WI38 (cell line): ENCODE data around the gene LLGL1.

Source experiments
- H3K4me3 ChIP-seq: 2 replicates; pipeline ENCODE4 v1.5.1; 2011; ENCODE audit warnings: low read depth, mild to moderate bottlenecking, control low read depth, low read length
- TF ChIP-seq, protein P1 (sequence below): IDR thresholded peaks from 2 replicates; pipeline ENCODE4 v1.5.1; 2012; ENCODE audit warnings: low read depth, mild to moderate bottlenecking, control low read depth, low read length

Gene LLGL1

DNA sequence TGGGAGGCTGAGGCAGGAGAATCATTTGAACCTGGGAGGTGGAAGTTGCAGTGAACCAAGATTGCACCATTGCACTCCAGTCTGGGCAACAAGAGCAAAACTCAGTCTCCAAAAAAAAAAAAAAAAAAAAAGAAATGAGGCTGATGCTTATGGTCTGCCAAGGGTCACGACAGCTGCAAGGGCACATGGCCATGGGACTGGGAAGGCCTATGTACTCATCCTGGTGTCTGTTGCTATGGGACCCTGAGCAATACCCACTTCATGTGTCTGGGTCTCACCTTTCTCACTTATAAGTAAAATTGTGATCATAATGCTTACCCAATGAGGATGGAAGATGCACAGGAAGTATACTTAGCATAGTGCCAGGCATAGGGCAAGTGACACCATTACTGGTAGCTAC, 51.6 kb downstream of the LLGL1 start:
- H3K4me3 ChIP-seq: no peak overlapping the region
- TF ChIP-seq, protein P1, sequence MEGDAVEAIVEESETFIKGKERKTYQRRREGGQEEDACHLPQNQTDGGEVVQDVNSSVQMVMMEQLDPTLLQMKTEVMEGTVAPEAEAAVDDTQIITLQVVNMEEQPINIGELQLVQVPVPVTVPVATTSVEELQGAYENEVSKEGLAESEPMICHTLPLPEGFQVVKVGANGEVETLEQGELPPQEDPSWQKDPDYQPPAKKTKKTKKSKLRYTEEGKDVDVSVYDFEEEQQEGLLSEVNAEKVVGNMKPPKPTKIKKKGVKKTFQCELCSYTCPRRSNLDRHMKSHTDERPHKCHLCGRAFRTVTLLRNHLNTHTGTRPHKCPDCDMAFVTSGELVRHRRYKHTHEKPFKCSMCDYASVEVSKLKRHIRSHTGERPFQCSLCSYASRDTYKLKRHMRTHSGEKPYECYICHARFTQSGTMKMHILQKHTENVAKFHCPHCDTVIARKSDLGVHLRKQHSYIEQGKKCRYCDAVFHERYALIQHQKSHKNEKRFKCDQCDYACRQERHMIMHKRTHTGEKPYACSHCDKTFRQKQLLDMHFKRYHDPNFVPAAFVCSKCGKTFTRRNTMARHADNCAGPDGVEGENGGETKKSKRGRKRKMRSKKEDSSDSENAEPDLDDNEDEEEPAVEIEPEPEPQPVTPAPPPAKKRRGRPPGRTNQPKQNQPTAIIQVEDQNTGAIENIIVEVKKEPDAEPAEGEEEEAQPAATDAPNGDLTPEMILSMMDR: no peak

DNA sequence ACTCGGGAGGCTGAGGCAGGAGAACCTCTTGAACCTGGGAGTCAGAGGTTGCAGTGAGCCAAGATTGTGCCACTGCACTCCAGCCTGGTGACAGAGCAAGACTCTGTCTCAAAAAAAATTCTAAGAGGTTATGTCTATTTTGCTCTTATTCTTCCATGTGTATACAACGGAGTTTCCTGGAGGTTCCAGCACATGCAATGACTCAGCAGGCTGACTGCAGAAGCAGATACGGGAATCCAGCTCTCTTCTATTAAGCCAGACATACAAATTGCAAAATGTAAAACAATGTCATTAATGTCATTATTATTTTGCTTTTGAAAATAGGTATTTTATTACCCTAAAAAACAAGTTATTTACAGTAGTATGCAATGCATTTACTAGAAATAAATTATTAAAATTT, 53.4 kb downstream of the LLGL1 start:
- H3K4me3 ChIP-seq: no peak overlapping the region
- TF ChIP-seq, protein P1: no peak

DNA sequence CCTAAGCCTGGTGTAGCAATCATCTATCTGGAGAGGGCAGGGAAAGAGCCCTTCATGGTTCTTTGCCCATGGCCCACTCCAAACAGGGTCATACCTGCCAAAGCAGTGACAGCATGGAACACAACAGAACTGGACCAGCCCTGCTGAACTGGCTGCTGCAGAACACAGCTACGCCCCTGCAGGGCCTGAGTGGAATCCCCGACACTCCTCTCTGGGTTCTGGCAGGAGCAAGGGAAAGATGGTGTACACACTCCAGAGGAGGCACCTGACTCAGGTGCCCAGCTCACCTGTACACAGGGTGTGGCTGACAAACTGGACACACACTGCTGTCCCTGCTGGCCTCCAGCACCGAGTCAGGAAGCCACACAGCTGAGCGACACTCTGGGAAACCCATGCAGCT, 54.8 kb downstream of the LLGL1 start:
- TF ChIP-seq, protein P1: no peak

DNA sequence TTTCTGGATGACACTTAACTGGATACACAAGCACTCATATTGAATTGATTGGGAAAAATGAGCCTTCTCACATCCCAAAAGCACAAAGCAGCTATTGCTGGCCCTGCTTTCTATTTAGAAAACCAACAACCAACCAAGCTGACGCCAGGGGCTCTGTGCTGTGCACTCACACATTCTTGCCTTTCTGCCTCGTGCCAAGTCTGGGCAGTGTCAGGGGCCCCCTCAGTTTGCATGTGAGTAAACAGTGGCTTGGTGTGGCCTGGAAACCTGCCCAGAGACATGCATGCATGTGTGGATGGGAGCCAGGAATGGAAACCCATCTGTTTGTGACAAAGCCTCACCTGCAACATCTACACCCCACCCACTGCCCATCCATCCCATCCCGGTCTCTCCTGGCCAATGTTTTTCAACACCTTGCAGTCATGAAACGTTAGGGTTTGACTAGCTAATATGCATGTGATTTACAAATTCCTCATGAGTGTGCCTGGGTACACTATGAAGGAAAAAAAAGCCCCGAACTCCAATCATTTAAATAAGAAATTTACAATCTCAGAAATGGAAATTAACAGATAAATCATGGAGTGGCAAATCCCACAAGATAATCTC, 55.4 kb downstream of the LLGL1 start:
- TF ChIP-seq, protein P1: no peak

More for the DNA sequence above, 54.8 kb downstream of the LLGL1 start:
- H3K4me3 ChIP-seq: no peak overlapping the region

DNA sequence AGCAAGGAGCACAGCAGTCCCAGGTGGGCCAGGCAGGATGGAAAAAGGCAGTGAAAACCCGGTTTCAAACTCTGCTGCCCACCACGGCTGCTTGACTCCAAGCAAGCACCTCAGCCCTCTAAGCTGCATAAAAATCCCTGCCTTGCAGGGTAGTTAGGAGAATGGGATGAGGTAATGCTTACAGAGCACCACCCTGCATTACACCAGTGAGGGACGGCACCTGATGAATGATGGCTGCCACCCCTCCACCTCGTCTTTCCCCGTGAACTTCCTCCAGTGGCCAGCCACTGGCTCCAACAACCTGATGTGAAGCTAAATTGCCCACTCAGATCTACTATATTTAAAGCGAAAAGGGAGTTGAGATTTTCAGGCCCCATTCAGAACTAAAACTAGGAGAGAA, 56.4 kb downstream of the LLGL1 start:
- TF ChIP-seq, protein P1: no peak

More for the DNA sequence above, 55.4 kb downstream of the LLGL1 start:
- H3K4me3 ChIP-seq: no peak overlapping the region

DNA sequence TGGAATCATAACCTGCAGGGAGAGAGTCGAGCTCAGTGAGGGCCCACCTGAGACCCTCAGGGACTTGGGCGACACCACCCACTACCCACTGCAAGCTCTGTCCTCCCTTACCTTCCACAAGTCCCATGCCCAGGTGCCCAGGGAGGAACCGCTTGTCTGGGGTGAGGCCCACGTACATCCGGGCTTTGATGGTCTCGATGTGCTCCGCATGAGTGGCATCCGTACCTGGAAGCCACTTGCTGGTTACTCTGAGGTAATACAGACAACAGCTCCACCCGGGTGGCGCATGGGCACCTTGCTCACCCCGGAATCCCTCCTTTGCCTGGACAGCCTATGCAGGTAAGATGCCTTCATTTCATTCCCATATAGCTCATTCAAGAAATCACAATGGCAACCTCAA, 59.9 kb downstream of the LLGL1 start:
- TF ChIP-seq, protein P1: no peak
- no peak overlapping the region for H3K4me3 ChIP-seq

More for the DNA sequence above, 56.4 kb downstream of the LLGL1 start:
- no peak overlapping the region for H3K4me3 ChIP-seq

DNA sequence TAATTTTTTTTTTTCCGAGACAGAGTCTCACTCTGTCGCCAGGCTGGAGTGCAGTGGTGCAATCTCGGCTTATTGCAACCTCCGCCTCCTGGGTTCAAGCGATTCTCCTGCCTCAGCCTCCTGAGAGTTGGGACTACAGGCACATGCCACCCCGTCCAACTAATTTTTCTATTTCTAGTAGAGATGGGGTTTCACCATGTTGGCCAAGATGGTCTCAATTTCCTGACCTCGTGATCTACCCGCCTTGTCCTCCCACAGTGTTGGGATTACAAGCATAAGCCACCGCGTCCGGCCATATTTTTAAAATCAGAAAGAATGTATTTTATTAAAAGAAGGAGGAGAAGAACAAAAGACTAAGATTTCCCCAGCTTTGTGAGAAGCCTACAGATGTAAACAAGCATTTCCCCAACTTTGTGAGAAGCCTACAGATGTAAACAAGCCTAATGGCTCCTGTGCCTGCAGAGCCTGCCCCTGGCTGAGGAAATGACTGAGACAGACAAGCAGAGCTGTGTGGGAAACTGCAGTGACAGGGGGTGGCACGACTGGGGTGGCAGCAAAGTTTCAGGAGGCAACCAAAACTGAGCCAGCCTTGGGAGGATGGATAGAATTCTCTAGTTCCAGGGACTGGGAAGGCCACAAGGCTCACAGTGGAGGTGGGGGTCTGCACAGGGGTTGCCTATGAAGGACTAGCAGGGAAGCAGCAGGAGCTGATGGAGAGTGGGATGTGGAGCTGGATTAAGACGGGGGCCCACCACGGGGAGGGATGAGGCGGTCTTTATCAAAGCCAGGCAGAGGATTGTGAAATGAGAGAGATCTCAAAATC, 66.5 kb downstream of the LLGL1 start:
- no peak overlapping the region for H3K4me3 ChIP-seq
- TF ChIP-seq, protein P1: no peak
